Endothelial cell of umbilical vein (primary cell): ENCODE measurements around the gene SDF4. TPM values are rescaled to one million over a fixed set of nuclear protein-coding genes. Genes with fewer than 3 reads are reported as not detected.

Experiments used
- BruUV-seq: library from RNA; stranded (reverse); fragments of 400-500 nt; replicated peaks from 2 replicates; lab custom pipeline; 2021; lab: Mats Ljungman, UMichigan
- CTCF ChIA-PET: fragments of 300-600, 350-600 bp; sonication (Branson Sonifier 250); formaldehyde crosslinking; loops from one replicate; lab custom pipeline; 2021; ENCODE audit warnings: antibody characterized with exemption, inconsistent platforms; lab: Charles Lee
- POLR2A ChIA-PET: fragments of 300-600, 350-600 bp; sonication (Branson Sonifier 250); formaldehyde crosslinking; loops from one replicate; lab custom pipeline; 2021; ENCODE audit warnings: antibody characterized with exemption, inconsistent platforms; lab: Charles Lee
- DNase-seq: peaks from one replicate; pipeline ENCODE4 v3.0.0-alpha.2; 2011; ENCODE audit warnings: low read depth, low spot score
- FAIRE-seq: peaks from 2 replicates; lab custom pipeline; 2011; peaks lifted over from hg19 to GRCh38; lab: Jason Lieb, UNC
- H2AFZ ChIP-seq: 2 replicates; pipeline ENCODE4 v1.6.0; 2012; ENCODE audit warnings: low read depth, low read length, control low read depth, inconsistent platforms
- H3K27ac ChIP-seq: 2 replicates; pipeline ENCODE4 v1.5.1; 2011; ENCODE audit warnings: low read depth, mild to moderate bottlenecking, control low read depth, low read length, moderate library complexity; ENCODE audit not compliant: insufficient read depth
- H3K27me3 ChIP-seq, 2 experiments: 2 replicates each; pipeline versions ENCODE4 v1.6.0 to v1.6.1; 2011; ENCODE audit warnings: low read length in 2 of 2, mixed read lengths in 1 of 2; ENCODE audit not compliant: control insufficient read depth in 2 of 2, insufficient read depth in 2 of 2
- H3K36me3 ChIP-seq, 2 experiments: 2 replicates in 1 of 2; 3 replicates in 1 of 2; pipeline ENCODE4 v1.5.1; 2011; ENCODE audit warnings: low read length in 2 of 2, mild to moderate bottlenecking in 1 of 2, moderate library complexity in 1 of 2; ENCODE audit not compliant: control insufficient read depth in 2 of 2, insufficient read depth in 2 of 2; ENCODE audit errors: extremely low read depth in 1 of 2
- H3K4me1 ChIP-seq: 3 replicates; pipeline ENCODE4 v1.5.1; 2011; ENCODE audit warnings: mild to moderate bottlenecking, low read length; ENCODE audit not compliant: control insufficient read depth, insufficient read depth; ENCODE audit errors: extremely low read depth
- H3K4me2 ChIP-seq: 2 replicates; pipeline ENCODE4 v1.6.1; 2011; ENCODE audit warnings: low read length, control low read depth, mixed read lengths; ENCODE audit not compliant: insufficient read depth
- H3K4me3 ChIP-seq, 3 experiments: fragments of 200-600 bp in 1 of 3; sonication (generic), shearing (Covaris generic) in 1 of 3; replicated peaks in 1 of 3; 2 replicates each; pipeline ENCODE4 v1.5.1; 2011 to 2016; ENCODE audit warnings: control low read depth in 3 of 3, low read length in 3 of 3, mild to moderate bottlenecking in 2 of 3, inconsistent platforms in 1 of 3, low read depth in 1 of 3, moderate library complexity in 1 of 3; ENCODE audit not compliant: insufficient read depth in 1 of 3
- H3K79me2 ChIP-seq: 2 replicates; pipeline ENCODE4 v1.6.0; 2012; ENCODE audit warnings: low read length, inconsistent platforms; ENCODE audit not compliant: control insufficient read depth, insufficient read depth
- H3K9ac ChIP-seq: replicated peaks from 2 replicates; pipeline ENCODE3; 2011; ENCODE audit warnings: low read length, control low read depth; ENCODE audit not compliant: insufficient read depth; ENCODE audit errors: extremely low read depth
- H3K9me1 ChIP-seq: replicated peaks from 3 replicates; pipeline ENCODE4 v1.6.0; 2011; ENCODE audit warnings: mild to moderate bottlenecking, low read length; ENCODE audit not compliant: control insufficient read depth, insufficient read depth; ENCODE audit errors: extremely low read depth
- H3K9me3 ChIP-seq: replicated peaks from 2 replicates; pipeline ENCODE4 v1.5.1; 2012; ENCODE audit warnings: low read length, inconsistent platforms; ENCODE audit not compliant: control insufficient read depth, insufficient read depth
- H4K20me1 ChIP-seq: replicated peaks from 2 replicates; pipeline ENCODE3; 2011; ENCODE audit warnings: mild to moderate bottlenecking, low read length; ENCODE audit not compliant: control insufficient read depth, insufficient read depth; ENCODE audit errors: extremely low read depth
- EZH2 ChIP-seq: IDR thresholded peaks from 2 replicates; pipeline ENCODE4 v1.6.1; 2012; ENCODE audit warnings: borderline replicate concordance, low read depth, mild to moderate bottlenecking, moderate library complexity, low read length, inconsistent platforms; ENCODE audit not compliant: severe bottlenecking
- FOS ChIP-seq: IDR thresholded peaks from 2 replicates; pipeline ENCODE4 v1.6.1; 2011; ENCODE audit warnings: mild to moderate bottlenecking, low read length, moderate library complexity, borderline replicate concordance; ENCODE audit not compliant: insufficient read depth
- GATA2 ChIP-seq: IDR thresholded peaks from 2 replicates; pipeline ENCODE4 v1.7.0; 2011; ENCODE audit warnings: low read depth, mild to moderate bottlenecking, moderate library complexity, mixed read lengths, low read length; ENCODE audit not compliant: insufficient read length, insufficient read depth
- JUN ChIP-seq: IDR thresholded peaks from 2 replicates; pipeline ENCODE4 v1.6.1; 2011; ENCODE audit warnings: borderline replicate concordance, low read depth; ENCODE audit not compliant: insufficient read length, insufficient read depth
- MYC ChIP-seq: IDR thresholded peaks from one replicate; pipeline ENCODE4 v1.6.1; 2011; ENCODE audit warnings: mild to moderate bottlenecking, low read depth, low read length
- POLR2A ChIP-seq: IDR thresholded peaks from 2 replicates; pipeline ENCODE4 v1.6.1; 2012; ENCODE audit warnings: low read depth, mild to moderate bottlenecking, control low read depth, low read length
- POLR2AphosphoS5 ChIP-seq: IDR thresholded peaks from 2 replicates; pipeline ENCODE4 v1.6.1; 2012; ENCODE audit warnings: low read depth, mild to moderate bottlenecking, control low read depth, low read length, moderate library complexity; ENCODE audit not compliant: insufficient read depth
- dilution Hi-C: fragments of 300-500 bp; cut with MboI; formaldehyde crosslinking; loops from one replicate; pipeline ENCODE4 v1.15.0; 2019; ENCODE audit warnings: low sequenced_read_pairs; ENCODE audit not compliant: extremely low pct_ligation_motif_present
- intact Hi-C: fragments of 100-400 bp; cut with micrococcal nuclease; formaldehyde crosslinking; loops from one replicate; pipeline ENCODE4 v1.10.0; 2022
- polyA plus RNA-seq, 4 experiments: library from polyadenylated mRNA; depleted of rRNA in 3 of 4; stranded (reverse) in 3 of 4; unstranded in 1 of 4; fragments of >200 nt; gene quantifications; 2 replicates each; pipeline versions ENCODE4 v1.2.1 to v1.2.3, GENCODE V29; 2011 to 2012; ENCODE audit warnings: missing spikeins in 1 of 4
- total RNA-seq: library from RNA; stranded (reverse); gene quantifications from 2 replicates; pipeline ENCODE4 v1.2.3, GENCODE V29; 2021
- TF ChIP-seq, protein P1 (sequence below): IDR thresholded peaks from 2 replicates; pipeline ENCODE4 v1.6.1; 2011; ENCODE audit not compliant: insufficient read depth, insufficient read length

SDF4 gene
- total and polyA plus RNA-seq, 2 donors (not counting 3 experiments of a cell fraction or from before 2014, with no cell fraction given): 175 to 185 TPM

- dilution Hi-C loops (no loop called here), intact Hi-C loops (no loop called here)
- Histone ChIP-seq H3K9me1 (no peaks in the 10 kb centered on the region), H3K27ac (no peak overlapping the region), H3K4me1 (no peaks in the 10 kb centered on the region), H3K4me3 (peak overlapping the region in 1 of 3 experiments; percentile 26), H3K27me3 (peaks cover 1 to 6% of the 10 kb centered on the region in 2 experiments), H2AFZ (peak overlapping the region; percentile 44), H3K9me3 (no peaks in the 10 kb centered on the region), H4K20me1 (no peaks in the 10 kb centered on the region), H3K9ac (no peak overlapping the region), H3K36me3 (no peaks in the 10 kb centered on the region), H3K79me2 (no peaks in the 10 kb centered on the region), H3K4me2 (no peak overlapping the region)
- ChIA-PET CTCF (no interaction called here), POLR2A (interaction anchor here (0.5 kb wide), 1 partner anchor 15 kb away, joined by 3 read pairs; no protein-coding TSS in a partner anchor)
- FAIRE-seq (no peak), DNase-seq (peak; percentile 10)
- BruUV-seq: no TSS peak
- peak; percentile 34 for TF ChIP-seq EZH2
- TF ChIP-seq, protein P1, sequence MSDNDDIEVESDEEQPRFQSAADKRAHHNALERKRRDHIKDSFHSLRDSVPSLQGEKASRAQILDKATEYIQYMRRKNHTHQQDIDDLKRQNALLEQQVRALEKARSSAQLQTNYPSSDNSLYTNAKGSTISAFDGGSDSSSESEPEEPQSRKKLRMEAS: no peak
Observed at GRCh38 chr1:1200876-1201810, 30.7 kb downstream of the SDF4 start.

DNA sequence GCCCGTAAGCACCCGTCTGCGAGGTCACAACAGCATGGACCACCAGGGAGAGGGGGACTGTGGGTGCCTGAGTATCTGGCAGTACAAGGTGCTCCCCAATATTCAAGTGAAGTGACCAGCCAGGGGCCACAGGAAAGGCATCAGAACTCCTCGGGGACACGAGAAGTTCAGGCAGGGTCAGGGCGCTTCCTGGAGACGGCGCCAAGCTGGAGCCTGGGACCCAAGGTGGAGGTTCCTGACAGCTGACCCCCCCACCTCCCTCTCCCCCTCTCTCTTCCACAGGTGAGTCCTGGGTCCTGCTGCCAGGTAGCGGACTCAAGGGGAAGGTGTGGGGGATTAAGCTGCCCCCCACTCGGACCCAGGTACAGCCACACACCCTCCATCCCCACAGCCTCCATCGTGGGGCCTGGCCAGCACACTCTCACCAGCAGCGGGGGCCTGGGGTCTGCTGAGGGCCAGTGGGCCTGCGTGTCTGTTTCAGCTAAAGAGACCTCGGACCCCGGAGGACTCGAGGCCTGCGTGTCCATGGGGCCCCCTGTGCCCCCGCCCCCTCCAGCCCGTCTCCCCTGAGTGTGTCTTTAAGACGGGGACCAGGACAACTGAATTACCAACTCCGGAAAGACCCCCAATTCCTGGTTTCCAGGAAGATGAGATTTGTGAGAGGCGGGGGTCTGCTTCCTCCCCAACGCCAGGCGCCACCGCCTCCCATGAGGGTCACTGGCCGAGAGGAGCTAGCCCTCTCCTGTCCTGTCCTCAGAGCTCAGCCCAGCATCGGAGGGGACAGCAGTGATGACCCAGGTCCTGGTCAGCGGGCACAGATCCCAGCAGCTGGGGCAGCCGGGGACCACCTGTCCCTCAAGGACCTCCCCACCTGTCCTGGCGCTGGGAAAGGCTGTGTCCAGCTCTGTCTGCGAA lies 31.6 kb downstream of the SDF4 start:
- H3K27me3 ChIP-seq: peaks cover 0 to 1% of the 10 kb centered on the region in 2 experiments
- ChIA-PET CTCF (no interaction called here), POLR2A (interaction anchor here (0.5 kb wide), 1 partner anchor 14 kb away, joined by 3 read pairs; no protein-coding TSS in a partner anchor)
- no peak for DNase-seq
- H3K4me3 ChIP-seq: no peak overlapping the region
- no peak for FAIRE-seq
- no peaks in the 10 kb centered on the region for H3K79me2 ChIP-seq
- intact Hi-C loops: no loop called here
- no peaks in the 10 kb centered on the region for H3K36me3 ChIP-seq
- H3K4me1 ChIP-seq: no peaks in the 10 kb centered on the region
- H3K4me2 ChIP-seq: no peak overlapping the region
- H3K9me3 ChIP-seq: no peaks in the 10 kb centered on the region
- dilution Hi-C loops: no loop called here
- TF ChIP-seq, protein P1: no peak
- no peak for TF ChIP-seq POLR2AphosphoS5
- no peak for TF ChIP-seq GATA2
- no peak for TF ChIP-seq JUN
- no peak for TF ChIP-seq MYC
- no peak for TF ChIP-seq EZH2
- TF ChIP-seq FOS: no peak
- TF ChIP-seq POLR2A: no peak
- H3K9ac ChIP-seq: no peak overlapping the region
- no peaks in the 10 kb centered on the region for H3K9me1 ChIP-seq
- H3K27ac ChIP-seq: no peak overlapping the region
- BruUV-seq: no TSS peak
- H4K20me1 ChIP-seq: no peaks in the 10 kb centered on the region
- no peak overlapping the region for H2AFZ ChIP-seq
